D721Med (cell line): ENCODE data around the gene USP12.

Experiments used
- DNase-seq: peaks from one replicate; pipeline ENCODE4 v3.0.0; 2011; ENCODE audit warnings: low spot score; ENCODE audit not compliant: insufficient read length
- FAIRE-seq: peaks from 2 replicates; lab custom pipeline; 2011; peaks lifted over from hg19 to GRCh38; lab: Jason Lieb, UNC
- TF ChIP-seq, protein P1 (sequence below): IDR thresholded peaks from 2 replicates; pipeline ENCODE4 v1.5.1; 2012; ENCODE audit warnings: mild to moderate bottlenecking, control low read depth; ENCODE audit not compliant: insufficient read depth; ENCODE audit errors: missing control alignments

The USP12 gene

DNA sequence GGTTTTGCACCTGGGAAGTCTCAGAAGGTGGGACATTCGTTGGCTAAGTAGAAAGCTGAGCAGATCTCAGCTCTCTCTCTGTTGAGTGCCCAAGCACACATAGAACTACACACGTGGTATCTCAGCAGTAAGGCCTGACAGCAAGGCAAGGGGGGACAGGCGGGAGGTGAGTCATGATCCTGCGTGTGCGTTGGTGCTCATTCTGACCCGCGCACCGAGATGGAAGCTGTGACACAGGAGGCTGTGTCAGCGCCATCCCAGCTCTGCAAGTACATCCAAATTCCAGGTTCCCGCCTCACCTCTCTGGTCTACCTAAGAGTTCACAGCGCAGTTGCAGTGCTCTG is 135.7 kb downstream of the USP12 start:
- FAIRE-seq (no peak), DNase-seq (no peak)
- TF ChIP-seq, protein P1, sequence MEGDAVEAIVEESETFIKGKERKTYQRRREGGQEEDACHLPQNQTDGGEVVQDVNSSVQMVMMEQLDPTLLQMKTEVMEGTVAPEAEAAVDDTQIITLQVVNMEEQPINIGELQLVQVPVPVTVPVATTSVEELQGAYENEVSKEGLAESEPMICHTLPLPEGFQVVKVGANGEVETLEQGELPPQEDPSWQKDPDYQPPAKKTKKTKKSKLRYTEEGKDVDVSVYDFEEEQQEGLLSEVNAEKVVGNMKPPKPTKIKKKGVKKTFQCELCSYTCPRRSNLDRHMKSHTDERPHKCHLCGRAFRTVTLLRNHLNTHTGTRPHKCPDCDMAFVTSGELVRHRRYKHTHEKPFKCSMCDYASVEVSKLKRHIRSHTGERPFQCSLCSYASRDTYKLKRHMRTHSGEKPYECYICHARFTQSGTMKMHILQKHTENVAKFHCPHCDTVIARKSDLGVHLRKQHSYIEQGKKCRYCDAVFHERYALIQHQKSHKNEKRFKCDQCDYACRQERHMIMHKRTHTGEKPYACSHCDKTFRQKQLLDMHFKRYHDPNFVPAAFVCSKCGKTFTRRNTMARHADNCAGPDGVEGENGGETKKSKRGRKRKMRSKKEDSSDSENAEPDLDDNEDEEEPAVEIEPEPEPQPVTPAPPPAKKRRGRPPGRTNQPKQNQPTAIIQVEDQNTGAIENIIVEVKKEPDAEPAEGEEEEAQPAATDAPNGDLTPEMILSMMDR: no peak

DNA sequence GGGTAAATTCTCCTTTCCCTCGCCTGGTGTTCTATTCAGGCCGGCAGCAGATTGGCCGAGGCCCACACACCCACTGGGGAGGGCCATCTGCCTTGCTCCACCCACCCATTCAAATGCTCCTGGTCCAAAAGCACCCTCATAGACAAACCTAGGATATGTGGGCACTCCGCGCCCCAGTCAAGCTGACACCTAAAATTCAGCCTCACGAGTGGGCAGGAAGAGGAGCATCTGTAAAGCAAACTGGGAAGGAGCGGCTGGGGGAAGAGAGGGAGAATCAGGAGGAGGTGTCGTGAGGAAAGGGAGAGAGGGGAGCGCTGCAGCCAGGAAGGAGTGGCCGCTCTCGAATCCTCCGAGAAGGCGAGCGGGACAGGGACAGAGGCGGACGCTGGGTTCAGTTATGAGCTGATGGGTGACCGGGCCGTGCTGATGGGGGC is 136.9 kb downstream of the USP12 start:
- DNase-seq: no peak

GRCh38 chr13:27028683-27029480 is 142.7 kb downstream of the USP12 start:
- no peak for DNase-seq
- TF ChIP-seq, protein P1: no peak
- no peak for FAIRE-seq

More for the DNA sequence above, 136.9 kb downstream of the USP12 start:
- TF ChIP-seq, protein P1: no peak
- no peak for FAIRE-seq

- DNase-seq: no peak
- TF ChIP-seq, protein P1: no peak
- no peak for FAIRE-seq
Observed at GRCh38 chr13:27027086-27027667, 144.4 kb downstream of the USP12 start.

DNA sequence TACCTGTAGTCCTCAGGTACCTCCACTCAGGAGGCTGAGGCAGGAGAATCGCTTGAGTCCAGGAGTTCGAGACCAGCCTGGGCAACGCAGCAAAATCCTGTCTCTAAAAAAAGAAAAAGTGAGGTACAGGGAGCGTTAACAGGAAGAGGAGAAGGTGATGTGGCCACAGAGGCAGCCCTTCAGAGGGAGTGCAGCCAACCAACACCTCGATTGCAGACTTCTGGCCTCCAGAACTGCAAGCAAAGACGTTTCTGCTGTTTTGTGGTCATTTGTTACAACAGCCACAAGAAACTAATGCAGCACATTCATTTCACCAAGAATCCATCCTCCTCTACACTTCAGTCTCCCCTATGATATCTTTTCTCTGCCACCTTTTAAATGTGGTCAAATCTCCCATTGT is 145.2 kb downstream of the USP12 start:
- TF ChIP-seq, protein P1: no peak
- DNase-seq (no peak), FAIRE-seq (no peak)

GRCh38 chr13:27024776-27025492 is 146.7 kb downstream of the USP12 start:
- DNase-seq (no peak), FAIRE-seq (no peak)
- TF ChIP-seq, protein P1: no peak
